ENCODE results near the gene LRP1. TPM values are rescaled to one million over a fixed set of nuclear protein-coding genes. Genes with fewer than 3 reads are reported as not detected.

LRP1 gene
- total RNA-seq, 1 donor from 2014 or later, result 95.7 TPM

GRCh38 chr12:57211791-57212700 is 83.8 kb downstream of the LRP1 start:
- peaks cover 11% of the 10 kb centered on the region for H3K36me3 Mint-ChIP-seq (ENCODE audit: insufficient read depth)
- no peak overlapping the region for H3K27ac Mint-ChIP-seq
- H3K27me3 Mint-ChIP-seq, result peaks cover 28% of the 10 kb centered on the region
- no peak for DNase-seq (ENCODE audit: low spot score, unreplicated experiment)
- no peak overlapping the region for H3K4me3 Mint-ChIP-seq (ENCODE audit: low read depth)
- no peak for TF ChIP-seq CTCF (IDR thresholded peaks at IDR 0.05; ENCODE audit: unreplicated experiment)
- H3K9me3 Mint-ChIP-seq (ENCODE audit: low read depth), result no peaks in the 10 kb centered on the region
- H3K4me1 Mint-ChIP-seq (ENCODE audit: low read depth), result peaks cover 19% of the 10 kb centered on the region

GRCh38 chr12:57212701-57213057 is 84.4 kb downstream of the LRP1 start:
- DNase-seq (ENCODE audit: low spot score, unreplicated experiment), result no peak
- H3K4me1 Mint-ChIP-seq (ENCODE audit: low read depth), result peaks cover 23% of the 10 kb centered on the region
- H3K4me3 Mint-ChIP-seq (ENCODE audit: low read depth), result no peak overlapping the region
- no peaks in the 10 kb centered on the region for H3K9me3 Mint-ChIP-seq (ENCODE audit: low read depth)
- H3K27me3 Mint-ChIP-seq, result peaks cover 34% of the 10 kb centered on the region
- no peak for TF ChIP-seq CTCF (IDR thresholded peaks at IDR 0.05; ENCODE audit: unreplicated experiment)
- H3K36me3 Mint-ChIP-seq (ENCODE audit: insufficient read depth), result peaks cover 8% of the 10 kb centered on the region
- H3K27ac Mint-ChIP-seq, result no peak overlapping the region

- Mint-ChIP-seq H3K4me1 (ENCODE audit: low read depth) (peaks cover 23% of the 10 kb centered on the region), H3K27me3 (peaks cover 39% of the 10 kb centered on the region), H3K9me3 (ENCODE audit: low read depth) (no peaks in the 10 kb centered on the region), H3K27ac (peak overlapping the region; percentile 44), H3K36me3 (ENCODE audit: insufficient read depth) (peaks cover 6% of the 10 kb centered on the region), H3K4me3 (ENCODE audit: low read depth) (no peak overlapping the region)
- peak; percentile 91 for TF ChIP-seq CTCF (IDR thresholded peaks at IDR 0.05; ENCODE audit: unreplicated experiment)
- peak; percentile 80 for DNase-seq (ENCODE audit: low spot score, unreplicated experiment)
Observed at GRCh38 chr12:57213058-57213715, 84.9 kb downstream of the LRP1 start.

GRCh38 chr12:57213763-57214397 is 85.6 kb downstream of the LRP1 start:
- Mint-ChIP-seq H3K27me3 (peaks cover 46% of the 10 kb centered on the region), H3K27ac (peak overlapping the region; percentile 86), H3K9me3 (ENCODE audit: low read depth) (no peaks in the 10 kb centered on the region), H3K4me3 (ENCODE audit: low read depth) (no peak overlapping the region), H3K4me1 (ENCODE audit: low read depth) (peaks cover 29% of the 10 kb centered on the region), H3K36me3 (ENCODE audit: insufficient read depth) (peaks cover 6% of the 10 kb centered on the region)
- no peak for TF ChIP-seq CTCF (IDR thresholded peaks at IDR 0.05; ENCODE audit: unreplicated experiment)
- no peak for DNase-seq (ENCODE audit: low spot score, unreplicated experiment)

GRCh38 chr12:57214398-57214781 is 86.1 kb downstream of the LRP1 start:
- Mint-ChIP-seq H3K27ac (peak overlapping the region; percentile 86), H3K9me3 (ENCODE audit: low read depth) (no peaks in the 10 kb centered on the region), H3K4me3 (ENCODE audit: low read depth) (peak overlapping the region; percentile 32), H3K4me1 (ENCODE audit: low read depth) (peaks cover 32% of the 10 kb centered on the region), H3K27me3 (peaks cover 51% of the 10 kb centered on the region), H3K36me3 (ENCODE audit: insufficient read depth) (peaks cover 4% of the 10 kb centered on the region)
- DNase-seq (ENCODE audit: low spot score, unreplicated experiment), result peak; percentile 55
- peak; percentile 84 for TF ChIP-seq CTCF (IDR thresholded peaks at IDR 0.05; ENCODE audit: unreplicated experiment)
